Endothelial cell of umbilical vein (primary cell): ENCODE measurements around the gene CUBN. TPM values are rescaled to one million over a fixed set of nuclear protein-coding genes. Genes with fewer than 3 reads are reported as not detected.

ENCODE experiments used
- BruUV-seq: library from RNA; stranded (reverse); fragments of 400-500 nt; replicated peaks from 2 replicates; lab custom pipeline; 2021; lab: Mats Ljungman, UMichigan
- CTCF ChIA-PET: fragments of 300-600, 350-600 bp; sonication (Branson Sonifier 250); formaldehyde crosslinking; loops from one replicate; lab custom pipeline; 2021; ENCODE audit warnings: antibody characterized with exemption, inconsistent platforms; lab: Charles Lee
- POLR2A ChIA-PET: fragments of 300-600, 350-600 bp; sonication (Branson Sonifier 250); formaldehyde crosslinking; loops from one replicate; lab custom pipeline; 2021; ENCODE audit warnings: antibody characterized with exemption, inconsistent platforms; lab: Charles Lee
- DNase-seq: peaks from one replicate; pipeline ENCODE4 v3.0.0-alpha.2; 2011; ENCODE audit warnings: low read depth, low spot score
- FAIRE-seq: peaks from 2 replicates; lab custom pipeline; 2011; peaks lifted over from hg19 to GRCh38; lab: Jason Lieb, UNC
- H2AFZ ChIP-seq: 2 replicates; pipeline ENCODE4 v1.6.0; 2012; ENCODE audit warnings: low read depth, low read length, control low read depth, inconsistent platforms
- H3K27ac ChIP-seq: 2 replicates; pipeline ENCODE4 v1.5.1; 2011; ENCODE audit warnings: low read depth, mild to moderate bottlenecking, control low read depth, low read length, moderate library complexity; ENCODE audit not compliant: insufficient read depth
- H3K27me3 ChIP-seq, 2 experiments: 2 replicates each; pipeline versions ENCODE4 v1.6.0 to v1.6.1; 2011; ENCODE audit warnings: low read length in 2 of 2, mixed read lengths in 1 of 2; ENCODE audit not compliant: control insufficient read depth in 2 of 2, insufficient read depth in 2 of 2
- H3K36me3 ChIP-seq, 2 experiments: 2 replicates in 1 of 2; 3 replicates in 1 of 2; pipeline ENCODE4 v1.5.1; 2011; ENCODE audit warnings: low read length in 2 of 2, mild to moderate bottlenecking in 1 of 2, moderate library complexity in 1 of 2; ENCODE audit not compliant: control insufficient read depth in 2 of 2, insufficient read depth in 2 of 2; ENCODE audit errors: extremely low read depth in 1 of 2
- H3K4me1 ChIP-seq: 3 replicates; pipeline ENCODE4 v1.5.1; 2011; ENCODE audit warnings: mild to moderate bottlenecking, low read length; ENCODE audit not compliant: control insufficient read depth, insufficient read depth; ENCODE audit errors: extremely low read depth
- H3K4me2 ChIP-seq: 2 replicates; pipeline ENCODE4 v1.6.1; 2011; ENCODE audit warnings: low read length, control low read depth, mixed read lengths; ENCODE audit not compliant: insufficient read depth
- H3K4me3 ChIP-seq, 3 experiments: fragments of 200-600 bp in 1 of 3; sonication (generic), shearing (Covaris generic) in 1 of 3; replicated peaks in 1 of 3; 2 replicates each; pipeline ENCODE4 v1.5.1; 2011 to 2016; ENCODE audit warnings: control low read depth in 3 of 3, low read length in 3 of 3, mild to moderate bottlenecking in 2 of 3, inconsistent platforms in 1 of 3, low read depth in 1 of 3, moderate library complexity in 1 of 3; ENCODE audit not compliant: insufficient read depth in 1 of 3
- H3K79me2 ChIP-seq: 2 replicates; pipeline ENCODE4 v1.6.0; 2012; ENCODE audit warnings: low read length, inconsistent platforms; ENCODE audit not compliant: control insufficient read depth, insufficient read depth
- H3K9ac ChIP-seq: replicated peaks from 2 replicates; pipeline ENCODE3; 2011; ENCODE audit warnings: low read length, control low read depth; ENCODE audit not compliant: insufficient read depth; ENCODE audit errors: extremely low read depth
- H3K9me1 ChIP-seq: replicated peaks from 3 replicates; pipeline ENCODE4 v1.6.0; 2011; ENCODE audit warnings: mild to moderate bottlenecking, low read length; ENCODE audit not compliant: control insufficient read depth, insufficient read depth; ENCODE audit errors: extremely low read depth
- H3K9me3 ChIP-seq: replicated peaks from 2 replicates; pipeline ENCODE4 v1.5.1; 2012; ENCODE audit warnings: low read length, inconsistent platforms; ENCODE audit not compliant: control insufficient read depth, insufficient read depth
- H4K20me1 ChIP-seq: replicated peaks from 2 replicates; pipeline ENCODE3; 2011; ENCODE audit warnings: mild to moderate bottlenecking, low read length; ENCODE audit not compliant: control insufficient read depth, insufficient read depth; ENCODE audit errors: extremely low read depth
- EZH2 ChIP-seq: IDR thresholded peaks from 2 replicates; pipeline ENCODE4 v1.6.1; 2012; ENCODE audit warnings: borderline replicate concordance, low read depth, mild to moderate bottlenecking, moderate library complexity, low read length, inconsistent platforms; ENCODE audit not compliant: severe bottlenecking
- FOS ChIP-seq: IDR thresholded peaks from 2 replicates; pipeline ENCODE4 v1.6.1; 2011; ENCODE audit warnings: mild to moderate bottlenecking, low read length, moderate library complexity, borderline replicate concordance; ENCODE audit not compliant: insufficient read depth
- GATA2 ChIP-seq: IDR thresholded peaks from 2 replicates; pipeline ENCODE4 v1.7.0; 2011; ENCODE audit warnings: low read depth, mild to moderate bottlenecking, moderate library complexity, mixed read lengths, low read length; ENCODE audit not compliant: insufficient read length, insufficient read depth
- JUN ChIP-seq: IDR thresholded peaks from 2 replicates; pipeline ENCODE4 v1.6.1; 2011; ENCODE audit warnings: borderline replicate concordance, low read depth; ENCODE audit not compliant: insufficient read length, insufficient read depth
- MYC ChIP-seq: IDR thresholded peaks from one replicate; pipeline ENCODE4 v1.6.1; 2011; ENCODE audit warnings: mild to moderate bottlenecking, low read depth, low read length
- POLR2A ChIP-seq: IDR thresholded peaks from 2 replicates; pipeline ENCODE4 v1.6.1; 2012; ENCODE audit warnings: low read depth, mild to moderate bottlenecking, control low read depth, low read length
- POLR2AphosphoS5 ChIP-seq: IDR thresholded peaks from 2 replicates; pipeline ENCODE4 v1.6.1; 2012; ENCODE audit warnings: low read depth, mild to moderate bottlenecking, control low read depth, low read length, moderate library complexity; ENCODE audit not compliant: insufficient read depth
- dilution Hi-C: fragments of 300-500 bp; cut with MboI; formaldehyde crosslinking; loops from one replicate; pipeline ENCODE4 v1.15.0; 2019; ENCODE audit warnings: low sequenced_read_pairs; ENCODE audit not compliant: extremely low pct_ligation_motif_present
- intact Hi-C: fragments of 100-400 bp; cut with micrococcal nuclease; formaldehyde crosslinking; loops from one replicate; pipeline ENCODE4 v1.10.0; 2022
- polyA plus RNA-seq, 4 experiments: library from polyadenylated mRNA; depleted of rRNA in 3 of 4; stranded (reverse) in 3 of 4; unstranded in 1 of 4; fragments of >200 nt; gene quantifications; 2 replicates each; pipeline versions ENCODE4 v1.2.1 to v1.2.3, GENCODE V29; 2011 to 2012; ENCODE audit warnings: missing spikeins in 1 of 4
- total RNA-seq: library from RNA; stranded (reverse); gene quantifications from 2 replicates; pipeline ENCODE4 v1.2.3, GENCODE V29; 2021
- TF ChIP-seq, protein P1 (sequence below): IDR thresholded peaks from 2 replicates; pipeline ENCODE4 v1.6.1; 2011; ENCODE audit not compliant: insufficient read depth, insufficient read length
- TF ChIP-seq, protein P2 (sequence below), 2 donors: IDR thresholded peaks; 1 replicate in 1 of 2; 2 replicates in 1 of 2; pipeline ENCODE4 v1.5.1; 2011; ENCODE audit warnings: low read length in 2 of 2, mild to moderate bottlenecking in 2 of 2, moderate library complexity in 2 of 2, control low read depth in 1 of 2, inconsistent platforms in 1 of 2, low read depth in 1 of 2; ENCODE audit not compliant: insufficient read depth in 1 of 2; ENCODE audit errors: extremely low read depth in 1 of 2

CUBN gene
- total and polyA plus RNA-seq, 2 donors (not counting 3 experiments of a cell fraction or from before 2014, with no cell fraction given), result 2.7 to 4.6 TPM

DNA sequence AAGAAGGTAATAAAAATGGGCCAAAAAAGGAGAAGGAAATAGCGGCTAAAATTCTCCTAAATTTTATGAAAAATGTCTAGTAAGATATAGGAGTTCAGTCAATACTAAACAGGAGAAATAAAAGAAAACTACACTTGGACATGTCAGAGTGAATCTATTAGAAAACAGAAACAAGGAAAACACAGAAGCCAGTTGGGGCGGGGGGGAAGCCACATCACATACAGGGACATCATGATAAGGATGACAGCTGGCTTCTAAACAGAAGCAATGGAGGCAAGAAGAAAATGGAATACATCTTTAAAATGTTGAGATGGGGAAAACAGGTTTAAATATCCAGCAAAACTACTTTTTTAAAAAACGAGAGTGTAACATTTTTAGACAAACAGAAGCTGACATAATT is 77.8 kb downstream of the CUBN start:
- Histone ChIP-seq H3K79me2 (no peaks in the 10 kb centered on the region), H3K9me3 (no peaks in the 10 kb centered on the region), H3K4me1 (peaks cover 21% of the 10 kb centered on the region), H3K4me2 (no peak overlapping the region), H4K20me1 (no peaks in the 10 kb centered on the region), H3K9ac (no peak overlapping the region), H3K27me3 (no peaks in the 10 kb centered on the region), H2AFZ (no peak overlapping the region), H3K9me1 (no peaks in the 10 kb centered on the region), H3K4me3 (no peak overlapping the region), H3K27ac (no peak overlapping the region), H3K36me3 (no peaks in the 10 kb centered on the region)
- DNase-seq (no peak), FAIRE-seq (no peak)
- BruUV-seq, result no TSS peak
- intact Hi-C loops, result no loop called here
- CTCF ChIA-PET, result no interaction called here
- POLR2A ChIA-PET, result interaction anchor here (0.7 kb wide), 2 partner anchors 20 to 219 kb away, joined by 3 to 4 read pairs; no protein-coding TSS in a partner anchor
- TF ChIP-seq POLR2AphosphoS5 (no peak), FOS (no peak), GATA2 (no peak), EZH2 (no peak), JUN (no peak), POLR2A (no peak), MYC (no peak)
- TF ChIP-seq, protein P1, sequence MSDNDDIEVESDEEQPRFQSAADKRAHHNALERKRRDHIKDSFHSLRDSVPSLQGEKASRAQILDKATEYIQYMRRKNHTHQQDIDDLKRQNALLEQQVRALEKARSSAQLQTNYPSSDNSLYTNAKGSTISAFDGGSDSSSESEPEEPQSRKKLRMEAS, result no peak
- TF ChIP-seq, protein P2, sequence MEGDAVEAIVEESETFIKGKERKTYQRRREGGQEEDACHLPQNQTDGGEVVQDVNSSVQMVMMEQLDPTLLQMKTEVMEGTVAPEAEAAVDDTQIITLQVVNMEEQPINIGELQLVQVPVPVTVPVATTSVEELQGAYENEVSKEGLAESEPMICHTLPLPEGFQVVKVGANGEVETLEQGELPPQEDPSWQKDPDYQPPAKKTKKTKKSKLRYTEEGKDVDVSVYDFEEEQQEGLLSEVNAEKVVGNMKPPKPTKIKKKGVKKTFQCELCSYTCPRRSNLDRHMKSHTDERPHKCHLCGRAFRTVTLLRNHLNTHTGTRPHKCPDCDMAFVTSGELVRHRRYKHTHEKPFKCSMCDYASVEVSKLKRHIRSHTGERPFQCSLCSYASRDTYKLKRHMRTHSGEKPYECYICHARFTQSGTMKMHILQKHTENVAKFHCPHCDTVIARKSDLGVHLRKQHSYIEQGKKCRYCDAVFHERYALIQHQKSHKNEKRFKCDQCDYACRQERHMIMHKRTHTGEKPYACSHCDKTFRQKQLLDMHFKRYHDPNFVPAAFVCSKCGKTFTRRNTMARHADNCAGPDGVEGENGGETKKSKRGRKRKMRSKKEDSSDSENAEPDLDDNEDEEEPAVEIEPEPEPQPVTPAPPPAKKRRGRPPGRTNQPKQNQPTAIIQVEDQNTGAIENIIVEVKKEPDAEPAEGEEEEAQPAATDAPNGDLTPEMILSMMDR (IDR thresholded peaks at IDR 0.05; ENCODE audit: extremely low read depth in 1 of 2, insufficient read depth in 1 of 2, low read depth in 1 of 2, low read length in 2 of 2), result no peak
- dilution Hi-C loops, result no loop called here
